GM21717 (cell line): ENCODE measurements around the gene APOL4.
"Not testable (repeated sequence)": the region's sequence is repeated elsewhere in the genome, so short reads cannot be mapped to it uniquely, and the experiment has no call there.

ENCODE experiments used
- ATAC-seq: cut with Tn5 transposase; IDR thresholded peaks from one replicate; pipeline ENCODE4 v1.9.1; 2021; ENCODE audit warnings: mild to moderate bottlenecking, moderate library complexity; ENCODE audit not compliant: unreplicated experiment

The APOL4 gene

GRCh38 chr22:36185828-36186624, 15.6 kb downstream of the APOL4 start:
- ATAC-seq = no peak

GRCh38 chr22:36184433-36185025, 17.1 kb downstream of the APOL4 start:
- no peak for ATAC-seq

GRCh38 chr22:36183446-36183845, 18.2 kb downstream of the APOL4 start:
- ATAC-seq = no peak

DNA sequence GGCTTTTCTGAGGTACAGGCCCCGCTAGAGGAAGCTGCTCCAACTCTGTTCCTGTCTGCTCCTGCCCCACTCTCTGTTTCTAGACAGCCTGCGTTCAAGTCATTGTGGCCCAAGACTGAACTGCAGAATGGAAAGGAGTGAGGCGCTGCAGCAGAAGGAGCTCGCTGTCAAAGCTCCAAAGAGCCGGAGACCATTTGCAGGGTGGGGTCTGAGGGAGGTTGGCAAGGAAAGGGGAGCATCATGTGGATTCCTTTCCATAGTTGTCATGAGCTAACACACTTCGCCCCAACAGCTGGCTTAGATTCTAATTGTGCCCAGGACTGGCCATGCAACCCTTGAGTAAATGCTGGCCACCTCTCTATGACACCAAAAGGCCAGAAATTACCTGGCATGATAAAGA, 18.8 kb downstream of the APOL4 start:
- no peak for ATAC-seq

GRCh38 chr22:36182056-36182455, 19.6 kb downstream of the APOL4 start:
- ATAC-seq = no peak

- no peak for ATAC-seq
Observed at GRCh38 chr22:36180928-36181327, 20.7 kb downstream of the APOL4 start.

GRCh38 chr22:36180038-36180880, 21.4 kb downstream of the APOL4 start:
- ATAC-seq = no peak

DNA sequence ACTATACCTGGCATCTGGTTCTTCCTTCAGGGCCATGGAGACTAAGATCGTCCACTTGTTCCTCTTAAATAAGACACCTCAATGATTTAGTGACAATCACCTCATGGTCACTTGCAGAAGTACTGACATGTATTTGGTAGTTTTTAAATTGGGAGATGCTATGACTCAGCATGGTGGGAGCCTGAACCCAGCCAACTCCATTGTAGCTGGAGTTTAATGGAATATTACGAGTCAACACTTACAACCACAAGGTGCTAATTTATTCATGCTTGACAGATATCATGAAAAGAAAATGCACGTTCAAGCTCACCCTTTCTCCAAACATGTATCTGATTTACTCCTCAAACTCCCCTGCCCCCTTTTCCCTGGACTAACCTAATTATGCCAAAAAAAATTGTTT, 24.4 kb downstream of the APOL4 start:
- ATAC-seq = no peak

GRCh38 chr22:36175892-36176291, 25.7 kb downstream of the APOL4 start:
- ATAC-seq = no peak

DNA sequence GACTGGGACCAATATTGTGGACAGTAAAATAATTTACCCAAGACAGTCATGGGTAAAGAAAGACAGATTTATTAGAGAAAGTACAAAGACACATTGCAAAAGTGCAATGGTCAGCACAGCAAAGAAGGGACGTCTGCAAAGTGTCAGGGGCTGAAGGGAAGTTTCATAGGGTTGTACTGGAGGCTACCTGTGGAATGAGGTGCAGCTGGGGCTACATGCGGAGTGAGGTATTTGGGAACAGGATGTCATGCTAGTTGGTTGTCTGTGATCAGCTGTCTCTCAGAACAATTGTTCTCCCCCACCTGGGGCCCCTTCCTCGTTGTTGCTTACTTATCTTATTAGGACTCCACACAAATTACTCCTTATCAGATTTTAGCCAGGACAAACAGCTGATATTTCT, 29.7 kb downstream of the APOL4 start:
- ATAC-seq = no peak

- ATAC-seq = no peak
Observed at GRCh38 chr22:36166518-36167220, 34.9 kb downstream of the APOL4 start.

GRCh38 chr22:36166086-36166485, 35.5 kb downstream of the APOL4 start:
- no peak for ATAC-seq

- ATAC-seq = no peak
Observed at GRCh38 chr22:36165141-36165540, 36.5 kb downstream of the APOL4 start.

DNA sequence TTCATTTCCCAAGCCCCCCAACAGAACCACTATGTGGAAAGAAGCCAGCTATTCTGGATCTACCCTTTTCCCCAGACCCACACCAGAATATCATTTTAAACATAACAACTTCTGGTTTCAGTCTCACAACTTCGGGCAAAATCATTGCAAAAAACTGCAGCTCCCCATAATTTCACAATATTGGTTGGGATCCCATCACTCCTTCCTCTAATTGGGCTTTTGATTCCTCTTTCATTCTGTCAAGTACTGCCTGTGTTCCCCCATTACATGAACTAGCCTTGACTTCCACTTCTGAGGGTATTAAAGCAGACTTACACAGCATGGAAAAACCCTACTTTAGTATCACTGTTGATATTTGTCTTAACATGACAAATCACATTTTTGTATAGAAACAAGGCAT, 37.0 kb downstream of the APOL4 start:
- no peak for ATAC-seq

GRCh38 chr22:36163497-36163896, 38.1 kb downstream of the APOL4 start:
- ATAC-seq = no peak

DNA sequence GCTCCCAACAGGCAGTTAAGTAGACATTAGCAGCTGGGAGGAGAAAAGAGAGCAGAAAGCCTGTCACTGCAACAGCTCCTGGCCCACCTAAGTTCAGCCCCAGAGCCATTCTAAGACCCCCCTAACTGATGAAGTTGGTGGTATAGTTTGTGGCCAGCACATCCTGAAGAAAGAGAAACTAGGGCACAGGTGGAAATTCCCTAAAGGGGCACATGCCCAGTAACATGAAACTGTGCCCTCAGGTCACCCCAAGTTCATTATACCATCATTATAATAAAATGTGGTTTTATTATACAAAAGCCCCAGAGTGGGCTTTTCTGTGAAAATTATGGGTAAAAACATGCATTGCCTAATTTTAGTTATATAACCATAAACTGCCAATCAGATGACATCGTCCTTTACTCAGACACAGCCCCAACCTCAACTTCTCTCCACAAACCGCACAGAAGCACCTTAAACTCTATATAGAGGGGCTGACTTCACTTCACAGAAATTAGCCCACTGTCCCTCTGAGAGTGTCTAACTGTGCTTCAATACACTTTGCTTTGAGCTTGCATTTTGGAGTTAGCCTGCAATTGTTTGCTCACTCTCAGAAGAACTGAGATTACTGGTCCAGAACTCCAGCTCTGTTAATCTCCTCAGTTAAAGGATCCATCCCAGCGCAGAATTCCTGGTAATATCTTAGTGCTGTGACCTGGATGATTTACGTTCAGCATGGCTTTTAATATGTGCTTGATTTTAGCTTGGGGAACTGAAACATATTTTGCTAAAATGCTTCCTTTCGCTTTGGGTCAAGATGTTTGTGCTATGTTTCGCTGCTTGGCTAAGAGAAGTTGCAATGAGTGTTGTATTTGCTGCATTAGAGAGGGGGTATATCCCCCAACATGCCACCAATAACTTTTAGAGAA, 39.2 kb downstream of the APOL4 start:
- ATAC-seq = no peak

- not testable (repeated sequence) for ATAC-seq
Observed at GRCh38 chr22:36161793-36162126, 39.8 kb downstream of the APOL4 start.

- ATAC-seq = no peak
Observed at GRCh38 chr22:36160499-36160942, 41.1 kb downstream of the APOL4 start, which contains the start of gene APOL3. APOL3 (minus strand) TSS chr22:36160755; CDS start chr22:36149055, 11,700 bp downstream.

- no peak for ATAC-seq
Observed at GRCh38 chr22:36156515-36157419, 44.8 kb downstream of the APOL4 start.
